Endothelial cell of umbilical vein (primary cell): Measurements from ENCODE around the gene ATAD5.

Experiments used
- EZH2 ChIP-seq: IDR thresholded peaks from 2 replicates; pipeline ENCODE4 v1.6.1; 2012; ENCODE audit warnings: borderline replicate concordance, low read depth, mild to moderate bottlenecking, moderate library complexity, low read length, inconsistent platforms; ENCODE audit not compliant: severe bottlenecking
- POLR2A ChIP-seq: IDR thresholded peaks from 2 replicates; pipeline ENCODE4 v1.6.1; 2012; ENCODE audit warnings: low read depth, mild to moderate bottlenecking, control low read depth, low read length
- POLR2AphosphoS5 ChIP-seq: IDR thresholded peaks from 2 replicates; pipeline ENCODE4 v1.6.1; 2012; ENCODE audit warnings: low read depth, mild to moderate bottlenecking, control low read depth, low read length, moderate library complexity; ENCODE audit not compliant: insufficient read depth
- TF ChIP-seq, protein P1 (sequence below), 2 donors: IDR thresholded peaks; 1 replicate in 1 of 2; 2 replicates in 1 of 2; pipeline ENCODE4 v1.5.1; 2011; ENCODE audit warnings: low read length in 2 of 2, mild to moderate bottlenecking in 2 of 2, moderate library complexity in 2 of 2, control low read depth in 1 of 2, inconsistent platforms in 1 of 2, low read depth in 1 of 2; ENCODE audit not compliant: insufficient read depth in 1 of 2; ENCODE audit errors: extremely low read depth in 1 of 2

- TF ChIP-seq, protein P1, sequence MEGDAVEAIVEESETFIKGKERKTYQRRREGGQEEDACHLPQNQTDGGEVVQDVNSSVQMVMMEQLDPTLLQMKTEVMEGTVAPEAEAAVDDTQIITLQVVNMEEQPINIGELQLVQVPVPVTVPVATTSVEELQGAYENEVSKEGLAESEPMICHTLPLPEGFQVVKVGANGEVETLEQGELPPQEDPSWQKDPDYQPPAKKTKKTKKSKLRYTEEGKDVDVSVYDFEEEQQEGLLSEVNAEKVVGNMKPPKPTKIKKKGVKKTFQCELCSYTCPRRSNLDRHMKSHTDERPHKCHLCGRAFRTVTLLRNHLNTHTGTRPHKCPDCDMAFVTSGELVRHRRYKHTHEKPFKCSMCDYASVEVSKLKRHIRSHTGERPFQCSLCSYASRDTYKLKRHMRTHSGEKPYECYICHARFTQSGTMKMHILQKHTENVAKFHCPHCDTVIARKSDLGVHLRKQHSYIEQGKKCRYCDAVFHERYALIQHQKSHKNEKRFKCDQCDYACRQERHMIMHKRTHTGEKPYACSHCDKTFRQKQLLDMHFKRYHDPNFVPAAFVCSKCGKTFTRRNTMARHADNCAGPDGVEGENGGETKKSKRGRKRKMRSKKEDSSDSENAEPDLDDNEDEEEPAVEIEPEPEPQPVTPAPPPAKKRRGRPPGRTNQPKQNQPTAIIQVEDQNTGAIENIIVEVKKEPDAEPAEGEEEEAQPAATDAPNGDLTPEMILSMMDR (IDR thresholded peaks at IDR 0.05; ENCODE audit: extremely low read depth in 1 of 2, insufficient read depth in 1 of 2, low read depth in 1 of 2, low read length in 2 of 2), result no peak
- TF ChIP-seq EZH2 (no peak), POLR2AphosphoS5 (no peak), POLR2A (no peak)
These were observed 7.8 kb upstream of the ATAD5 start for GRCh38 chr17:30824002-30824355.
